22Rv1 (cell line): ENCODE data around the gene NPAS2.

Experiments used
- H3K27ac ChIP-seq: fragments of 450-650 bp; 2 replicates; pipeline ENCODE4 v1.5.1; 2017
- ZFX ChIP-seq: fragments of 450-650 bp; IDR thresholded peaks from 2 replicates; pipeline ENCODE4 v1.6.1; 2017; ENCODE audit warnings: antibody characterized with exemption, borderline replicate concordance
- TF ChIP-seq, protein P1 (sequence below): fragments of 450-650 bp; IDR thresholded peaks from 2 replicates; pipeline ENCODE4 v1.5.1; 2017; ENCODE audit warnings: mild to moderate bottlenecking

Gene NPAS2

DNA sequence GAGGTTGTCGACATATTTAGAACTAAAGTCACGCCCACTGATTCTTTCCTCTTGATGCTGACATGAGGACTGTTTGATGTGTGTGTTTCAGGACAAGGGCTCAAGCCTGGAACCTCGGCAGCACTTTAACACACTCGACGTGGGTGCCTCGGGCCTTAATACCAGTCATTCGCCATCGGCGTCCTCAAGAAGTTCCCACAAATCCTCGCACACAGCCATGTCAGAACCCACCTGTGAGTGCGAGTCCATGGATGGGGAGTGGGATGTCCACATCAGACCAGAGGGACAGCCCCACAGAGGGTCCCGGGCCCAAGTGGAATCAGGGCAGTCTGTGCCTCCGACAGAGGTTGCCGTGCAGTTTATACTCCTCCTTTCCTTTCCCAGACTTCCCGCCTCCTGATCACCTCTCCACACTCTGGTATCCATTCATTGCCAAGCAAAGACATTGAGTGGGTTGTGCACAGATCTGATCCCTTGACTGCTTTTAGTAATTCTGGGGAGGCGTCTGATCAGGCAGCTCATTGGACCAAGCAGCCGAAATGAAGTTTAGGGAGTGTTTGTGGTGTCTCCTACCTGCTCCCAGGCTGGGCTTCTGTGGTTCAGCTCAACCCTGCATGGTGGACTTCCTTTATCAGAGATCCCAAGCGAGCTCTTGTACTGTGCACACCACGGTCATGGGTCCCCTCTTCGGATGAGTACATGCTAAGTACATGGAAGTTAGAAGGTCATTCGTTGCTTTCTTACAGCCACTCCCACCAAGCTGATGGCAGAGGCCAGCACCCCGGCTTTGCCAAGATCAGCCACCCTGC is 155.0 kb downstream of the NPAS2 start:
- TF ChIP-seq, protein P1, sequence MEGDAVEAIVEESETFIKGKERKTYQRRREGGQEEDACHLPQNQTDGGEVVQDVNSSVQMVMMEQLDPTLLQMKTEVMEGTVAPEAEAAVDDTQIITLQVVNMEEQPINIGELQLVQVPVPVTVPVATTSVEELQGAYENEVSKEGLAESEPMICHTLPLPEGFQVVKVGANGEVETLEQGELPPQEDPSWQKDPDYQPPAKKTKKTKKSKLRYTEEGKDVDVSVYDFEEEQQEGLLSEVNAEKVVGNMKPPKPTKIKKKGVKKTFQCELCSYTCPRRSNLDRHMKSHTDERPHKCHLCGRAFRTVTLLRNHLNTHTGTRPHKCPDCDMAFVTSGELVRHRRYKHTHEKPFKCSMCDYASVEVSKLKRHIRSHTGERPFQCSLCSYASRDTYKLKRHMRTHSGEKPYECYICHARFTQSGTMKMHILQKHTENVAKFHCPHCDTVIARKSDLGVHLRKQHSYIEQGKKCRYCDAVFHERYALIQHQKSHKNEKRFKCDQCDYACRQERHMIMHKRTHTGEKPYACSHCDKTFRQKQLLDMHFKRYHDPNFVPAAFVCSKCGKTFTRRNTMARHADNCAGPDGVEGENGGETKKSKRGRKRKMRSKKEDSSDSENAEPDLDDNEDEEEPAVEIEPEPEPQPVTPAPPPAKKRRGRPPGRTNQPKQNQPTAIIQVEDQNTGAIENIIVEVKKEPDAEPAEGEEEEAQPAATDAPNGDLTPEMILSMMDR = no peak
- no peak for TF ChIP-seq ZFX
- H3K27ac ChIP-seq = no peak overlapping the region

DNA sequence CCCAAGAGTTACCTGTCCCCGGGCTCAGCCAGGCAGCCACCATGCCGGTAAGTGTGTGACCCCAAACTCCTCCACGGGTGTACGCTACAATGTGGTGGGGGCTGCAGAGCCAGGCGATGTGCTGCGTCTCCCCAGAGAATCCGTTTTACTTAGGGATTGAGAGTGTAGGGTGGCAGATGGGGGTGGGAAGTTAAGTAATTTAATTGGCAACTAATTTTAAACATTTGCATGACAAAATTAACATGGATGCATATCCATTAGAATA is 155.5 kb downstream of the NPAS2 start:
- no peak overlapping the region for H3K27ac ChIP-seq
- TF ChIP-seq, protein P1 = no peak
- TF ChIP-seq ZFX = no peak

DNA sequence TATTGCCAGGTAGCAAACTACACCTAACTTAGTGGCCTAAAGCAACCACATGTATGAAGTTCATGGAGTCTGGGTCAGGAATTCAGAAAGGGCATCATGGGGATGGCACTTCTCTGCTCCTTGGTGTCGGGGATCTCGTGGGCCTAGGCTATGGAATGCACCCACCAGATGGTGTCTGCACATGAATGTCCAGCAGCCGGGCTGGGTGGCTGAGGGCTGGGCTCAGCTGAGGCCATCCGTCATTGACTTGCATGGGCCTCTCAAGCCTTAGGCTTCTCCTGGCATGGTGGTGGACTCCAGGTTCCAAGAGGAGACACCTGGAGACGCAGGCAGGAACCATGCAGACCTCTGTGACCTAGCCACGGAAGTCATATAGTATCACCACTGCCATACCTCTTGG is 156.1 kb downstream of the NPAS2 start:
- H3K27ac ChIP-seq = no peak overlapping the region
- TF ChIP-seq, protein P1 = no peak
- TF ChIP-seq ZFX = no peak

DNA sequence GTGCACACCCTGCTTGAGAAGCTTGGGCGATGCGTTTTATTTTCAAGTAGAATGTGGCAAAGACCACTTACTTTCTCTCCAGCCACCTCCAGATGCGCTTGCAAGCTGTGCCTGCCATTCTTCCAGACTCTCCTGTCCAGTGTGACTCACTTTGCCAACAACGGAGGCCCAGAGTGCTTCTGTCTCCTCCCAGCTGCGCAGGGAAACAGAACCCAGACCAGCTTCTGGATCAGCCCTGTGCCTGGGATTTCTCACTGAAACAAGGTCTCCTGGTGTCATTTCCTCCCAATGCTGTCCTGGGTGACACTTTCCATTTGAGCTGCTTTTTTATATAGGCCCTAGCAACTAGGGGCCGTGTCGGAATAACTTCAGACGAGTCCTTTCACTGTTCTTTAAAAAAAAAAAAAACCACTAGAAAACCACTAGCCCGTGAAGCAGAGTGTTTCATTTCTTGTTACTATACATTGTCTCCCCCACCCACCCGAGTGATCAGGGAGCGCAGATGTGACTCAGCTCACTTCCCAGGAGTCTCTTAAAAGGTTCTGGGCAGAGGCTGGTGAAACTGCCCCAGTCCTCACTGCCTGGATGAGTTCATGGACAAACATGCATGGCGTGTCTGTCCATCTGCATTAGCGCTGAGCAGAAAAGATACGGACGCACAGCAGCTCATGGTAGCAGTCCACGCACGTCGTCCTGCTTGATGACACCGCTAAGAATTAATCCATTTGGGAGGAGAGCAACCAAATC is 156.9 kb downstream of the NPAS2 start:
- H3K27ac ChIP-seq = no peak overlapping the region
- TF ChIP-seq, protein P1 = no peak
- TF ChIP-seq ZFX = no peak

DNA sequence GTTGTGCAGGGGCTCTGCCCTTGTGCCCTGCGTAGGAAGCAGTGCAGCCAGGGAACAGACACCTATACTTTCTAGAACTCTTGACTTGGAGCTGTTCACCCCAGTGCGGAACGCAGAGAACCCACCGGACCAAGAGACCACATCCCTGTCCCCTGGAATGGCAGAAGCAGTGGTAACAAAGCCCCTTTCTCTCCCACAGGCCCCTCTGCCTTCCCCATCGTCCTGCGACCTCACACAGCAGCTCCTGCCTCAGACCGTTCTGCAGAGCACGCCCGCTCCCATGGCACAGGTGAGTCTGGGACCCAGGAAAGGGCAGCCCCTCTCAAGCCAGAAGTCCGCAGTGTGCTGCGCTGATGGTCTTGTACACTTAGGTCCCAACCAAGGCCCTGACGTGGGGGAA is 157.6 kb downstream of the NPAS2 start:
- TF ChIP-seq ZFX = no peak
- TF ChIP-seq, protein P1 = no peak
- no peak overlapping the region for H3K27ac ChIP-seq

DNA sequence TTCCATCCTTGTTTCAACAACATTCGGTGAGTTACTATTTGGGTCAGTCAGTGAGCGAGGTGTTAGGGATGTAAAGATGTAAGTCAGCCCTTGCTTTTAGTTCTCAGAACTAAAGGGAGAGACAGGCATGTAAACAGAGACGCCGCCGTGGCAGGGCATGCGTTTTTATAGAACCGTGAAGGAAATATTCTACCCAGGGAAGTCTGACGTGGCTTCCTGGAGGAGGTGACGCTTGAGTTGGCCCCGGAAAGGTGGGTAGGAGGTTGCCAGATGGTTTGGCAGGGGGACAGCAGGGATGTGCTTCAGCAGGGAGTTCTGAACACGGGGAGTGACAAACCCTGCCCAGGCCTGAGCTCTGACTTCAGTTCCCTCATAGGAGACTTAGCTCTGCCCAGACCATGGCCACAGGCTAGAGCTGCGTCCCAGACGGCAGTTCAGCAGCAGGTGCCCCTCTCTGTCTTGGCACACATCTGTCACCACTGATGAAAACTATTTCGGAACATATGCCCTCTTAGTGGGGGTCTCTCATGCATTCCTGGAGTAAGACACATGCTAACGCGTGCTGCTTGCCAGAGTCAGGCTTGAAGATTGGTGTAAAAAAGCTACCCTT is 158.7 kb downstream of the NPAS2 start:
- no peak overlapping the region for H3K27ac ChIP-seq
- no peak for TF ChIP-seq ZFX
- TF ChIP-seq, protein P1 = no peak

DNA sequence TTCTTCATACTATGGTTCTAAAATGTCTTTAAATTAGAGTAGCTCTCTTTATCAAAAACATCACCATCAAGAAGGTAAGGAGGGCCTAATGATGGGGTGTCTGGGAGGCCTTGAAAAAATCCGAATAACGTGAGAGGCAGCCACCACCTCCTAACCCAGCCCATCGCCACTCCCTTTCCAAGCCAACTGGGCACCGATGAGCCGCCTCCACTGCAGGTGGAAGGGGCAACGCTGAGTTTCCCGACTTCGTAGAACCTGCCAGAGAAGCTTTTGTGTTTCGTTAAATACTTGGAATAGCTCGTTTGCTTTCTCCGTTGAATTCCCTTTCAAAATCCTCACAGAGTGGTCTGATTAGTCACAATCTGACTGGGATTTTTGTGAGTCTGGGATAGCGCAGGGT is 160.1 kb downstream of the NPAS2 start:
- no peak overlapping the region for H3K27ac ChIP-seq
- no peak for TF ChIP-seq ZFX
- TF ChIP-seq, protein P1 = no peak
